Loucy (cell line): ENCODE measurements around the gene KDM6A.

Source experiments
- H2AFZ ChIP-seq: fragments of 200-600 bp; sonication (generic); 2 replicates; pipeline ENCODE4 v1.6.0; 2016; ENCODE audit warnings: antibody characterized with exemption, mild to moderate bottlenecking, low read length, moderate library complexity
- H3F3A ChIP-seq: fragments of 200-600 bp; 2 replicates; pipeline ENCODE4 v1.6.0; 2016; ENCODE audit warnings: antibody characterized with exemption, low read depth, mild to moderate bottlenecking
- H3K27me3 ChIP-seq: fragments of 200-600 bp; sonication (generic); 2 replicates; pipeline ENCODE4 v1.6.1; 2014; ENCODE audit warnings: low read length, mild to moderate bottlenecking; ENCODE audit not compliant: insufficient read depth, poor library complexity, severe bottlenecking
- H3K36me3 ChIP-seq: fragments of 200-600 bp; sonication (generic); 2 replicates; pipeline ENCODE4 v1.6.1; 2016; ENCODE audit warnings: low read length; ENCODE audit not compliant: insufficient read depth
- H3K4me1 ChIP-seq: fragments of 200-600 bp; sonication (generic); 2 replicates; pipeline ENCODE4 v1.5.1; 2014; ENCODE audit warnings: low read length, mild to moderate bottlenecking; ENCODE audit not compliant: insufficient read depth, poor library complexity, severe bottlenecking
- H3K4me2 ChIP-seq: fragments of 200-600 bp; sonication (generic); 2 replicates; pipeline ENCODE4 v1.6.0; 2014; ENCODE audit warnings: antibody characterized with exemption, low read length, low read depth, mild to moderate bottlenecking; ENCODE audit not compliant: poor library complexity, severe bottlenecking
- H3K4me3 ChIP-seq: fragments of 200-600 bp; sonication (generic); 2 replicates; pipeline ENCODE4 v1.5.1; 2014; ENCODE audit warnings: low read length, mild to moderate bottlenecking, mixed read lengths; ENCODE audit not compliant: poor library complexity, severe bottlenecking
- H3K79me2 ChIP-seq: fragments of 200-600 bp; sonication (generic); 2 replicates; pipeline ENCODE4 v1.6.1; 2014; ENCODE audit warnings: low read length; ENCODE audit not compliant: insufficient read depth
- H3K9ac ChIP-seq: fragments of 200-600 bp; sonication (generic); 2 replicates; pipeline ENCODE4 v1.6.0; 2014; ENCODE audit warnings: mild to moderate bottlenecking, low read depth, low read length, moderate library complexity; ENCODE audit not compliant: poor library complexity, severe bottlenecking
- H3K9me2 ChIP-seq: fragments of 200-600 bp; sonication (generic); replicated peaks from 2 replicates; pipeline ENCODE4 v1.6.1; 2016; ENCODE audit warnings: low read depth, low read length, mixed read lengths
- H3K9me3 ChIP-seq: fragments of 200-600 bp; sonication (generic); 2 replicates; pipeline ENCODE4 v1.6.1; 2014; ENCODE audit warnings: mild to moderate bottlenecking, antibody characterized with exemption, low read length, low read depth; ENCODE audit not compliant: insufficient read depth
- H4K20me1 ChIP-seq: fragments of 200-600 bp; sonication (generic); 2 replicates; pipeline ENCODE4 v1.6.0; 2014; ENCODE audit warnings: antibody characterized with exemption, low read length, mild to moderate bottlenecking; ENCODE audit not compliant: insufficient read depth, poor library complexity, severe bottlenecking
- CTCF ChIP-seq: fragments of 200-600 bp; sonication (generic); conservative IDR thresholded peaks from 2 replicates; pipeline ENCODE4 v1.5.1; 2014; ENCODE audit warnings: mild to moderate bottlenecking, antibody characterized with exemption, low read length
- EZH2phosphoT487 ChIP-seq: fragments of 200-600 bp; IDR thresholded peaks from 2 replicates; pipeline ENCODE4 v1.6.1; 2018; ENCODE audit warnings: antibody characterized with exemption, mild to moderate bottlenecking, moderate library complexity, borderline replicate concordance

KDM6A gene

DNA sequence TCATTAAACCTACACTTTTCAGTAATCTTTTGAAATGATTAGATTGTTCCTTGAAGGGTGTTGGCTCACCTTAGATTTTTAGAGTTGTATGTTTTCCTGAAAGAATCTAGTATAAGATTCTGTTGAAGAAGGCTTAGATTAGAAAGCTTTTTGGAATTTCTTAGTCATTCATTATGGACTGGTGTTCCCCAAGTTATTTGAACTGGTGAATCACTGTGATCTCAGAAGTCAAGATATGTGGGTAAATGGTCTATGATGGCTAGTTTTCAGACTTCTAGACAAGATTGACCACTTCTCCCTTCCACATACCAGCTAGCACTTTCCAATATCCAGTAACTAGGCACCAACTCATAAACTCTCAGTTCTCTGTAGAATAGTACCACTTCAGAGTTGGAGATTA lies 138.1 kb downstream of the KDM6A start:
- no peaks in the 10 kb centered on the region for H3K4me1 ChIP-seq
- no peak overlapping the region for H3K9ac ChIP-seq
- H3K4me2 ChIP-seq: no peak overlapping the region
- H3F3A ChIP-seq: no peaks in the 10 kb centered on the region
- no peaks in the 10 kb centered on the region for H3K36me3 ChIP-seq
- H2AFZ ChIP-seq: no peak overlapping the region
- TF ChIP-seq CTCF (no peak), EZH2phosphoT487 (no peak)
- no peaks in the 10 kb centered on the region for H3K27me3 ChIP-seq
- H3K79me2 ChIP-seq: peaks cover 54% of the 10 kb centered on the region
- H4K20me1 ChIP-seq: peaks cover 13% of the 10 kb centered on the region
- H3K9me3 ChIP-seq: no peaks in the 10 kb centered on the region
- H3K9me2 ChIP-seq: no peaks in the 10 kb centered on the region
- no peak overlapping the region for H3K4me3 ChIP-seq

DNA sequence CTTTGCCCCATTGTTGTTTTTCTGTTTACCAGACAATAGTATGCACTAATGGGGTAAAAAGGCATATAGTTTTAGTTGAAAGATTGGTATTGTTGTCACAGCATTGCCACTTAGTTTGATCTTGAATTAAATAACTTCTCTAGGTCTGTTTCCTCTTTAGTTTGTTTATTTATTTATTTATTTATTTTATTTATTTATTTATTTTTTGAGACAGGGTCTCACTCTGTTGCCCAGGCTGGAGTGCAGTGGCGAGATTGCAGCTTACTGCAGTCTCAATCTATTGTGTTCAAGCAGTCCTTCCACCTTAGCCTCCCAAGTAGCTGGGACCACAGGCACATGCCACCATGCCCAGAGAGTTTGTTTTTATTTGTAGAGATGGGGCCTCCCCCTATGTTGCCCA lies 138.6 kb downstream of the KDM6A start:
- Histone ChIP-seq H3K79me2 (peaks cover 49% of the 10 kb centered on the region), H2AFZ (no peak overlapping the region), H3K9me2 (no peaks in the 10 kb centered on the region), H3K4me3 (no peak overlapping the region), H3K36me3 (no peaks in the 10 kb centered on the region), H3K27me3 (no peaks in the 10 kb centered on the region), H3K4me2 (no peak overlapping the region), H3K9ac (no peak overlapping the region), H3K9me3 (no peaks in the 10 kb centered on the region), H4K20me1 (peaks cover 13% of the 10 kb centered on the region), H3F3A (no peaks in the 10 kb centered on the region), H3K4me1 (no peaks in the 10 kb centered on the region)
- TF ChIP-seq EZH2phosphoT487: no peak
- no peak for TF ChIP-seq CTCF

DNA sequence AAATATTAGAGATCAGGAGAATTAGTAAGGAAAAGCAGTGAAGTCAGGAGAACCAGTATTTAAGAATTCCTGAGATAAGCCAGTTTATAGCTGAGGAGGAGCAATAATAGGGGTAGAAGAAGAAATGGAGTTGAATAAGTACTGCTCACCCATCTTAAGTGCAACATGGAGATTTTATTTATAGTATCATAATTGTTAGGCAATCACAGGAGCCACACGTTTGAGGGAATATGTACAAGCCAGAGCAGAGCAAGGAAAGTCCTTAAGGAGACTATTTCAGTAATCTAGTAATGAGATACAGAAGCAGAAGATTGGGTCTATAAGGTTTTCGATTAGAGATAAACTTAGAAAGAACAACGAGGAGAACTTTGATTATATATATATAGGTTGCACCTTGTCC lies 145.0 kb downstream of the KDM6A start:
- no peaks in the 10 kb centered on the region for H3K9me3 ChIP-seq
- no peak overlapping the region for H2AFZ ChIP-seq
- H3K27me3 ChIP-seq: no peaks in the 10 kb centered on the region
- peaks cover 54% of the 10 kb centered on the region; the same call in 1 of the 2 replicates for H3K79me2 ChIP-seq
- no peak overlapping the region for H3K9ac ChIP-seq
- H3K4me1 ChIP-seq: no peaks in the 10 kb centered on the region
- H3K9me2 ChIP-seq: no peaks in the 10 kb centered on the region
- H3K4me2 ChIP-seq: no peak overlapping the region
- TF ChIP-seq EZH2phosphoT487: no peak
- no peaks in the 10 kb centered on the region for H3F3A ChIP-seq
- H4K20me1 ChIP-seq: peaks cover 14% of the 10 kb centered on the region
- H3K36me3 ChIP-seq: no peaks in the 10 kb centered on the region
- H3K4me3 ChIP-seq: no peak overlapping the region

GRCh38 chrX:45022150-45022549 lies 149.2 kb downstream of the KDM6A start:
- Histone ChIP-seq H3K27me3 (no peaks in the 10 kb centered on the region), H4K20me1 (peaks cover 2% of the 10 kb centered on the region), H3K4me1 (no peaks in the 10 kb centered on the region), H2AFZ (no peak overlapping the region), H3K9me3 (no peaks in the 10 kb centered on the region), H3K9me2 (no peaks in the 10 kb centered on the region), H3K79me2 (peaks cover 57% of the 10 kb centered on the region; the same call in 1 of the 2 replicates), H3K4me2 (no peak overlapping the region), H3F3A (no peaks in the 10 kb centered on the region), H3K4me3 (no peak overlapping the region), H3K36me3 (no peaks in the 10 kb centered on the region), H3K9ac (no peak overlapping the region)
- TF ChIP-seq EZH2phosphoT487 (no peak), CTCF (no peak)
